ENCODE data around the gene KIF7.

The KIF7 gene, protein sequence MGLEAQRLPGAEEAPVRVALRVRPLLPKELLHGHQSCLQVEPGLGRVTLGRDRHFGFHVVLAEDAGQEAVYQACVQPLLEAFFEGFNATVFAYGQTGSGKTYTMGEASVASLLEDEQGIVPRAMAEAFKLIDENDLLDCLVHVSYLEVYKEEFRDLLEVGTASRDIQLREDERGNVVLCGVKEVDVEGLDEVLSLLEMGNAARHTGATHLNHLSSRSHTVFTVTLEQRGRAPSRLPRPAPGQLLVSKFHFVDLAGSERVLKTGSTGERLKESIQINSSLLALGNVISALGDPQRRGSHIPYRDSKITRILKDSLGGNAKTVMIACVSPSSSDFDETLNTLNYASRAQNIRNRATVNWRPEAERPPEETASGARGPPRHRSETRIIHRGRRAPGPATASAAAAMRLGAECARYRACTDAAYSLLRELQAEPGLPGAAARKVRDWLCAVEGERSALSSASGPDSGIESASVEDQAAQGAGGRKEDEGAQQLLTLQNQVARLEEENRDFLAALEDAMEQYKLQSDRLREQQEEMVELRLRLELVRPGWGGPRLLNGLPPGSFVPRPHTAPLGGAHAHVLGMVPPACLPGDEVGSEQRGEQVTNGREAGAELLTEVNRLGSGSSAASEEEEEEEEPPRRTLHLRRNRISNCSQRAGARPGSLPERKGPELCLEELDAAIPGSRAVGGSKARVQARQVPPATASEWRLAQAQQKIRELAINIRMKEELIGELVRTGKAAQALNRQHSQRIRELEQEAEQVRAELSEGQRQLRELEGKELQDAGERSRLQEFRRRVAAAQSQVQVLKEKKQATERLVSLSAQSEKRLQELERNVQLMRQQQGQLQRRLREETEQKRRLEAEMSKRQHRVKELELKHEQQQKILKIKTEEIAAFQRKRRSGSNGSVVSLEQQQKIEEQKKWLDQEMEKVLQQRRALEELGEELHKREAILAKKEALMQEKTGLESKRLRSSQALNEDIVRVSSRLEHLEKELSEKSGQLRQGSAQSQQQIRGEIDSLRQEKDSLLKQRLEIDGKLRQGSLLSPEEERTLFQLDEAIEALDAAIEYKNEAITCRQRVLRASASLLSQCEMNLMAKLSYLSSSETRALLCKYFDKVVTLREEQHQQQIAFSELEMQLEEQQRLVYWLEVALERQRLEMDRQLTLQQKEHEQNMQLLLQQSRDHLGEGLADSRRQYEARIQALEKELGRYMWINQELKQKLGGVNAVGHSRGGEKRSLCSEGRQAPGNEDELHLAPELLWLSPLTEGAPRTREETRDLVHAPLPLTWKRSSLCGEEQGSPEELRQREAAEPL (N-terminal part only)

DNA sequence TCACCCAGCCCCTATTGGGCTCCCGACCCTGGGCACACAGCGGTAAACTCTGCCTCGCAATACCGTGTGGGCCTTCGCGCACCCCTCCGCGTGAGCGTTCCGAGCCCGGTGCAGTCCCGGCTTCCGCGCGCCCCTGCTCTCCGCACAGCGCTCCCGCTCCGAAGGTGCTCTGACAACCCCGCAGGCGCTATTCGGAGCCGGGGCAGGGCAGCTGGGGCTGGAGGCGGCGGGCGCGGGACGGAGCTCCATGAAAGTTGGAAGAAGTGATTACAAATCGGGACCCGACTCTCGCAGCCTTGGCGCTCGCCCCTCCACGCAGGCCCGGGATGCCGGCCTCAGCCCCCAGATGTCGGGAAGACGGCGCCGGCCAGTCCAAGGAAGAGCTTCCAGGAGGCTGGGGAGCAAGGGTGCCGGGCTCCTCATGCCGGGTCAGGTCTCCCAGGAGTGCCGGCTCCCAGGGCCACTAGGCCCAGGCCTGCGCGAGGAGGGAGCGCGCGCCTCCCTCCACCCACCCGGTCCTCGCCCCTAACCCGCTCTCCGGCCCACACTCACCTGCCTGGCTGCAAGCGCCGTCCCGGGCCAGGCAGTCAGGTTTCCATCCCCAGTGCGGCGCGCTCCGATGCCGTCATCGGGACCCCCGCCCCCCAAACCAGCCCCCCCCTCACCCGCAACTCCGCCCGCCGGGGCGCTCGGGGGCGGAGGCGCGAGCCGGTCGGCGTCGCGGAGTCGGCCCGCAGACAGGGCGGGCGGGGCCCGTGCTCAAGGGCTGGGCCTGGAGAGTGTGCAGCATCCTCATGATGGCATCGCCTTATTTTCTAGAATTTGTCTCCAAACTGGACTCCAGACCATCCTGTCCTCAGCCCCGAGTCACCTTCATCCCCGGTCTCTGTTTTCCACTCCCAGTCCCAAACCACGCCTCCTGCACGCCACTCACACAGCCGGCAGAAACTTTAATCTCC, at the start of gene KIF7:
Gene KIF7, minus strand, starts transcription at position 621 of the 959 bp plus-strand sequence. CDS start 2,537 bp downstream, outside the sequence.
- peak within 1 kb of the TSS; percentile 37 to 71 (median 57) for H3K4me3 ChIP-seq
- H3K27ac ChIP-seq: peak within 1 kb of the TSS in 14 of 21 experiments; percentile 13 to 79 (median 60)

DNA sequence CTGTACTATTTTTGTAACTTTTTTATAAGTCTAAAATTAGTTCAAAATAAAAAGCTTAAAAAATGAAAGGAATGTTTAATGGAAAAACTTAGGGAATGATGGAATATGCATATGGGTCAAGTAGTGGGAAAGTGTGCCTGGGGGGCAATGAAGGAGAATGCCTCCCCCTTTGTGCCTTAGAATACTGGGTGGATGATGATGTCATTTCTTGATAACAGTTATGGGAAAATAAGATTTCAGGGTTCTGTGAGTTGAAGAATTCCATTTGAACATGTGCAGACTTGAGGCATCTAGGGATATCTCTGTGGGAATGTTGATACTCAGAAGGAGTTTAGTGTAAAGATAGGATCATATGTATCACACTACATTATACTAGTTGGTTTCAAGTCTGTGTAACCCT, 49.1 kb upstream of the KIF7 start:
- H3K4me3 ChIP-seq: no peak overlapping the region
- H3K27ac ChIP-seq: no peak overlapping the region

DNA sequence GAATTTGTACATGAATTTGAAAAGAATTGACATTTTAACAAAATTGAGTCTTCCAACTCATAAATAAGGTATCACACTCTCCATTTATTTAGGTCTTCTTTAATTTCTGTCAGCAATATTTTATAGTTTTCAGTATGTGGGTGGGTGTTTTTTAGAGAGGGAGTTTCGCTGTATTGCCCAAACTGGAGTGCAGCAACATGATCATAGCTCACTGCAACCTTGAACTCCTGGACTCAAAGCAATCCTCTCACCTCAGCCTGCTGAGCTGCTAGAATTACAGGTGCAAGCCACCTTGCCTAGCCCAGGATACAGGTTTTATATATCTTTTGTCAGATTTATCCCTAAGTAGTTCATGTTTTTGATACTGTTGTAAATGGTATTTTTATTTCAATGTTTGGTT, 39.9 kb upstream of the KIF7 start:
- Histone ChIP-seq H3K27ac (no peak overlapping the region), H3K4me3 (no peak overlapping the region)

DNA sequence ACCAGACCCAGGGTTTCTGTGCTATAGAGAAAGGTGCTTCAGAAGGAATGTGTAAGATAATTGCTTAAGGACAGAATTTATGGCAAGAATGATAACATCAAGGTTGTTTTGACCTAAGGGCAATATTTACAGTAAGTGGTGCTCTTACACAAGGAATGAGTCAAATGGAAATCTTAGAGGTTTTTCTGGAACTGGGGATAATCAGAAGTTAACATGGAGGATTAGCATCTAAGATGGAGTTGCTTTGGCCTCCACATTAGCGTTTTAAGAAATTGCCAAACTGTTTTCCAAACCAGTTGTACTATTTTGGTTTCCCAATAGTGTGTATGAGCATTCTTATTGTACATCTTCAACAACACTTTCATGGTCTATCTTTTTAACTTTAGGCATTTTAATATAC, 38.4 kb upstream of the KIF7 start:
- no peak overlapping the region for H3K27ac ChIP-seq
- no peak overlapping the region for H3K4me3 ChIP-seq

DNA sequence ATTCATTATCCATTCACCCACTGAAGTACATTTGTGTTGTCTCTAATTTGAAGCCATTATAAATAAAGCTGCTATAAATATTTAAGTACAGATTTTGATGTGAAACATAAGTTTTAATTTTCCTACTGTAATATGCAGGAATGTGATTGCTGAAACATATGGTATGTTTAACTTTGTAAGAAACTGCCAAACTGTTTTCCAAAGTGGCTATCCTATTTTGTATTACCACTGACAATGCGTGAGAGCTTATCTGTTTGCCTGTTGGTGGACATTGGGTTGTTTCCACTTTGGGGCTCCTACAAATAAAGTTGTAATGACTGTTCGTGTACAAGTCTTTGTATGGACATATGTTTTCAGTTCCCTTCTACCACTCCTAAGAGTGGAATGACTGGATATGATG, 37.8 kb upstream of the KIF7 start:
- H3K27ac ChIP-seq: no peak overlapping the region
- no peak overlapping the region for H3K4me3 ChIP-seq

DNA sequence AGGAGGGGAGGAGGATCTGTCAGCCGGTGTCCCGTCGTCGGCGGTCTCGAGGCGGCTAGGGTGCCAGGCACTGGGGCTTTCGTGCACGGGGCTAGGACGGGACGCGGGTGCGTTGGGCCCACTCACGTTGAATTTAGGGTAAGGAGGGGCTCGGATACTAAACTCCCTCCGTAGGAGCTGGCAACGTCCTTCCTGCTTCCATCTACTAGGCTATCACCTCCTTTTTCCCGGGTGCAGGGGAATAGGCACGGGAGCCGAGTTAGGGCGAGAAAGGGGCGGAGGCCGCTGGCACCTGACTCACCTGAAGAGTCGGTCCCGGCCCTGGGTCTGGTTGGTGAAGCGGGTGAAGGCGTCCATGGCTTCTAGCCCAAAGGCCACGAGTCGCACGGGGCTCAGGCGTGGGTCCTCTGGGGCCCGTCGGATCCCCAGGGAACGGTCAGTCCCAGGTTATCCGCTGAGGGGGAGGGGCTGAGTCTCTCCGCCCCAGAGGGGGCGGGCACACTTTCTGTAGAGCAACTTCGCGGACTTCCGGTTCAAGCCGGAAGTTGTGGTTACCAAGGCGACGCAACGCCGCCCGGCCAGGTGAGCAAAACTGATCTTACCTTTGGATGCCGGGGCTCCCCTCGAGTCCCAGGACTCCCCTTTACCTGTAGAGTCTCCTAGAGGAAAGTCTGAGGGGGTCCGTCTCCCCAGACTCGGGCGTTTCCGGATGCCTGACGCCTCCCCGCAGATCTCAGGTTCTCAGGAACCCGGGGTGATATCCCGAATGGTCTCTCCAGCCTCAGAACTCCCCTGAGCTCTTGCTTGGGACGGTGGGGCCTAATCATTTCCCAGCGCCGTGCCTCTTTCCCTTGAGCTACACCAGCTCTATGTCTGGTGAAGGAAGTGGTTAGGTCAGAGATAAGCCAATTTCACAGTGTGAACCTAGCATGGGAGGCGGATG, 35.3 kb upstream of the KIF7 start, which contains the start of the genes PEX11A and WDR93:
Gene PEX11A, minus strand, starts transcription at position 479 of the 943 bp plus-strand sequence. Its CDS starts 122 bp downstream, at position 357.
Gene WDR93, plus strand, starts transcription at position 536 of the 943 bp plus-strand sequence. CDS start 10,936 bp downstream, outside the sequence.
- peak within 1 kb of the TSS; percentile 50 to 85 (median 68) for H3K4me3 ChIP-seq
- H3K27ac ChIP-seq: peak within 1 kb of the TSS in 16 of 21 experiments; percentile 23 to 77 (median 52)

DNA sequence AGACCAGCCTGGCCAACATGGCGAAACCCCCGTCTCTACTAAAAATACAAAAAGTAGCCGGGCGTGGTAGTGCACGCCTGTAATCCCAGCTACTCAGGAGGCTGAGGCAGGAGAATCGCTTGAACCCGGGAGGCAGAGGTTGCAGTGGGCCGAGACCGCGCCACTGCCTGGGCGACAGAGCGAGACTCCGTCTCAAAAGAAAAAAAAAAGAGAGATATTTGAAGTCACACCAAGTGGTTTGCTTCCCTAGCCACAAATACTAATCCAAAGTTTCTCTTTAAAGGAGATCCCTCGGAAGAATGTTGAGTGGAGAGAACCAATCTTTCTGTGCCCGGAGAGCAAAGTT, 34.6 kb upstream of the KIF7 start:
- peak overlapping the region in 14 of 21 experiments; percentile 29 to 77 (median 55) for H3K27ac ChIP-seq

DNA sequence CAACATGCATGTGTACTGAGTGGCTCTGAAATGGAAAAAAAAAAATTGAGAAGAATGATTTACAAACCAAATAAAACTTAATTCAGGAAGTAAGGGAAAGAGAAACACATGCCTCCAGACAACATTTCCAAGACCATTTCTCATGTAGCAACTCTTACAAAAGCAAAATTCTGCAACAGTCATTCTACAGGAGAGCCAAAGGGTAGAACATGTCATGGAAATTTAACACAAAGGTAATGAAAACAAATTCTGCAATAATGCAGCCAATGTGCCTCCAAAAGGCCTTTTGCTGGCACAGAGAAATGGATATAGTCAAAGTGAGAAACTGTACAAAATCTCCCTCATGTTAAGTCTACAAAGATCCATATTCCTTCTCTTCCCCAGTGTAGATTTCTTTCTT, 31.3 kb upstream of the KIF7 start:
- Histone ChIP-seq H3K4me3 (no peak overlapping the region), H3K27ac (no peak overlapping the region)

More for the DNA sequence above, 34.6 kb upstream of the KIF7 start:
- peak overlapping the region; percentile 50 to 85 (median 68) for H3K4me3 ChIP-seq

DNA sequence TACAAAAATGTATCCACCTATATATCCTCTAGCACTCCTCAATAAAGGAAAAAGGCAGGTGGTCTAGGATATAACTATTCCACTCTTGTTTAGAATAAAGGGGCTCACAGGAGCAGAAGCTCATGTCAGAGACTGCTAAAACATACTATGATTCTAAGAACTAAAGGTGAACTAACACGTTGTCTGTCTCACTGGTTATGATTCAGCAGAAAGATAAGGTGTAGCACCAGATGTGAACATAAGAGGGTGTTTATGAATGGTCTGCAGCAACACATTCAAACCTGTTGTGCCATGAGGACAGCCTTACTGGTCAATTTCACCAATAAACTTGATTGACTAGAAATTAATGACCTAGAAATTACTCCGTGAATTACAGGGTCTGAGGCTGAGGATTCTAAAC, 30.7 kb upstream of the KIF7 start:
- no peak overlapping the region for H3K4me3 ChIP-seq
- no peak overlapping the region for H3K27ac ChIP-seq

DNA sequence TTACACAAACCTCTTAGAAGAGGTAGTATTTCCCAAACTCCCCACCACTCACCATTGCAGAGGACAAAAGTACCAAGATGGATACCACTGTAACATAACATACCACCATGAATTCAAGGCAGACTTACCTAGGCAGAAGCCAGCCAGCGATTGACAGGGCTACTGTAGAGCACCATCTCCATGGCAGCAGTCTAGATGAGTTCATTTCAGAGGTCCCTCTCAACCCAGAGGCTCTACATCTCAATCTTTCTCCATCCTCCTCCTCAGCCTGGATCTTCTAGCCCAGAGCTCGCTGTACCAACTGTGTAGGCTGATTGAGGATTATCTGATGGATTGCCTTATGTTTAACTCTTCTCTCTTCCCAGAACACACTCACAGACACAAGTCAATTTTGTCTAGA, 25.9 kb upstream of the KIF7 start:
- Histone ChIP-seq H3K27ac (no peak overlapping the region), H3K4me3 (no peak overlapping the region)

DNA sequence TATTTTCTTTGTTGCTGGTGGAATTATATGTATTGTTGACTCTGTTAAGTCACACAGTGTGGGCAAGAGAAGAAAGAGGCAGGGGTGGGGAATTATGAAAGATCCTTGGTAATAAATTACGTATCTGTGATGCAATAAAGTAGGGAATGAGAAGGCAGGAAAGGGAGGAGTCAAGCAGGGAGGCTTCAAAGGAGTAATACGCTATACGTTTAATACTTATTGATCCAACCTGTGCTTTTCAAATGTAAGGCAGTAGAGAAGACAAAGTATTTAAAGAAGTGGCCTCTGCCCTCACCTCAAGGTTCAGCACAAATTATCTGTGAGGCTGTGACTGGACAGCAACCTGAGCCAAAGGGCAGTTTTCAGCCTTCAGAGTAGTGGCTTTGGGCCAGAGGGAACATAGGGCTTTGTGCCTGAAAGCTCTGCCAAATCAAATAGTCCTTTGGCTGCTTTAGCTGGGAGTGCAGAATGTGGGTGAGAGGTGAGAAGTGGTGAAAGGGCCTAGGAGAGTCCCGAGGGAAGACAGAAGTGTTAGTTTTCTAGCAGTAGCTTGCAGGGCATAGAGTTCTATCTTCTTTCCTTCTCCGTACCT, 25.1 kb upstream of the KIF7 start:
- no peak overlapping the region for H3K4me3 ChIP-seq
- no peak overlapping the region for H3K27ac ChIP-seq

DNA sequence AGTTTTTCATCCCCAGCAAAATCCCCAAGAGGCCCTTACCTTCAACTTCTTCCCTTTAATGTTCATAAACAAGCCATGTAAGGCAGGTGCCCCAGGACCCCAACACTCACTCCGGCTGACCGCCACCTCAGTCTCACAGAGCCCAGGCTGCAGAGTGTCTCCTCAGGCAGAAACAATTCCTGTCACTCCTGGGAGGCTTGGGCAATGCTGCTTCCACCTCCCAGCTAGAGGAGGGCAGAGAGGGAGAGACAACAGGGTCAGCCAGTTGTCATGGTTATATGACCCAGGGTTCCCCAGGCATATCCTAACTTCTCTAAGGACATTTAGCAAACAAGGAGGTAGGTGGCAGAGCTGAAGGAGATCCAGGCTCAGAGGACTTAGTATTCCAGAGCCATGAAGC, 23.9 kb upstream of the KIF7 start, which contains the start of gene PLIN1:
Gene PLIN1, minus strand, starts transcription at position 156 of the 400 bp plus-strand sequence. CDS start 1,878 bp downstream, outside the sequence.
- Histone ChIP-seq H3K4me3 (no peak within 1 kb of the TSS), H3K27ac (no peak within 1 kb of the TSS)

DNA sequence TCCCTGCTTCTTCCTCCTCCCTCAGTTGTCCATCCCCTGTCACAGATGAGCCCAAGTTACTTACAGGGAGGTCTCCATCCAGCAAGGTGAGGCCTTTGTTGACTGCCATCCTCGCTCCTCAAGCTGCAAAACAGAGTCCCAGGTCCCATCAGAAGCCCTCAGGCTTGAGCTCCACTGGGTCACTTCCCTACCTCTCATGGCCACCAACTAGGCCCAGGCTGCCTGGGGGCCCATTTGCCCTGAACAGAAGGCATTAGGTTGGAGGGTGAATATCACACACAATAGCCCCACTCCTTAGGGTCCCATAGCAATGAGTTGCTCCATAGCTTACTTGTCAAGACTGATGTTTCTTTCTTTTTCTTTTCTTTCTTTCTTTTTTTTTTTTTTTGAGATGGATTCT, 22.1 kb upstream of the KIF7 start:
- no peak overlapping the region for H3K27ac ChIP-seq
- no peak overlapping the region for H3K4me3 ChIP-seq

DNA sequence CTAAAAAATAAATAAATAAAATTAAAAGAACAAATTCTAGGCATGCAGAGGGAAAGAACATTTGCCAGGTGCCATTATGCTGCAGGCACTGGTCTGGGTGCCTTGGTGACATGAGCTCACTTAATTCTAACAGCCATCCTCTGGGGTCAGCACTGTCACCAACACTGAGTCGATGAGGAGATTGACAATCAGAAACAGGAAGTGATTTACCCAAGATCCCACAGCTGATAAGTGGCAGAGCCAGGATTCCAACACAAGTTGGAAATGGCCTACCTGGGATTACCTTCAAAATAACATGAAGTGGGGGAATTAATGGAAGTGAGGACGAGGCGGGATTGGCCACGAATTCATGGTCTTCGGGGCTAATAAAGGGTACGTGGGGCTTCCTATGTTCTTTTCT, 20.3 kb upstream of the KIF7 start:
- Histone ChIP-seq H3K4me3 (no peak overlapping the region), H3K27ac (no peak overlapping the region)

DNA sequence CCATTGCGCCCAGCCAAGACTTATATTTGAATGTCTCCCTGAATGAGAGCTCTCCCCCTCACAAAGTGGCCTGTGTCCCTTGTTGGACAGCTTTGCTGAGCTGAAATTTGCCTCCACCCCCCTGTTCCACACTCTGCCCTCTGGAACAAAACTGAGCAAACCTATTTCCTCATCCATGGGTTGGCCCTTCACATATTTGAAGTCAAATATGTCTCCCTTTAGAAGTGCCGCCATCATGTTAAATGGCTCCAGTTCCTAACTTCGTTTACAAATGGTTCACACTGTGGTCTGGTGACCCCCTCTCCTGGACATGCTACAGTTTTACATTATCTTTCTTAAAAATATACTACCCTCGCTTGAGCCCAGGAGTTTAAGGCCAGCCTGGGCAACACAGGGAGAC, 19.3 kb upstream of the KIF7 start:
- Histone ChIP-seq H3K4me3 (no peak overlapping the region), H3K27ac (no peak overlapping the region)

DNA sequence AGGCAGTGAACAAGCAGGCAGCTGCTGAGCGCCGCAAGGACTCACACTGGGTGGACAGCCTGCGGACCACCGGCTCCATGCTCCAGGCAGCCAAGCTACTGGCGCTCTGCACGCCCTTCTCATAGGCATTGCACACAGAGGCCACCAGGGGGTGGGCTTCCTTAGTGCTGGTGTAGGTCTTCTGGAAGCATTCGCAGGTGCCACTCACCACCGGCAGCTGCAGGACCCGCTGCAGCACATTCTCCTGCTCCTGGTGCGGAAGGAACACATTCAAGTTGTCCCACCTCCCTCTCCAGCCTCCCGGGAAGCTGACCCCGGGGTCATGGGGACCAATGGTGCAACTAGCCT, 17.9 kb upstream of the KIF7 start:
- Histone ChIP-seq H3K4me3 (no peak overlapping the region), H3K27ac (no peak overlapping the region)
